ENCODE data around the gene PARD6A. TPM values are rescaled to one million over a fixed set of nuclear protein-coding genes. Genes with fewer than 3 reads are reported as not detected.
A peak's percentile ranks its signal among the peaks of the same experiment; 100 is the strongest.

Gene PARD6A
- total RNA-seq, 2 donors from 2014 or later: 4.6 to 10.3 TPM

GRCh38 chr16:67665598-67665997, 4.8 kb downstream of the PARD6A start:
- Histone ChIP-seq H3K9me3 (no peaks in the 10 kb centered on the region), H3K36me3 (no peaks in the 10 kb centered on the region), H3K9ac (ENCODE audit: low read depth in 2 of 2, low read length in 2 of 2) (peak overlapping the region; percentile 43 to 66), H3K27me3 (no peaks in the 10 kb centered on the region), H3K4me3 (peak overlapping the region; percentile 88), H3K27ac (no peak overlapping the region), H3K4me1 (peaks cover 17% of the 10 kb centered on the region)
- intact Hi-C loops (cut with DNase I): loop anchor here (10.0 kb wide), 1 partner anchor 141 kb away; the partner anchor contains the start of gene RIPOR1
- TF ChIP-seq CTCF (IDR thresholded peaks at IDR 0.05): no peak
- no peak for DNase-seq

- H3K9me3 ChIP-seq: no peaks in the 10 kb centered on the region
- H3K27ac ChIP-seq: peak overlapping the region; percentile 70
- no peak for TF ChIP-seq CTCF (IDR thresholded peaks at IDR 0.05)
- H3K36me3 ChIP-seq: no peaks in the 10 kb centered on the region
- intact Hi-C loops (cut with DNase I): loop anchor here (10.0 kb wide), 1 partner anchor 141 kb away; the partner anchor contains the start of gene RIPOR1
- peak overlapping the region; percentile 43 to 66 for H3K9ac ChIP-seq (ENCODE audit: low read depth in 2 of 2, low read length in 2 of 2)
- H3K4me3 ChIP-seq: peak overlapping the region; percentile 88
- no peaks in the 10 kb centered on the region for H3K27me3 ChIP-seq
- H3K4me1 ChIP-seq: peaks cover 16% of the 10 kb centered on the region
- DNase-seq: no peak
These were observed 5.3 kb downstream of the PARD6A start for GRCh38 chr16:67666032-67666551.

GRCh38 chr16:67666559-67667452, 6.0 kb downstream of the PARD6A start, which contains the start of the genes C16orf86 and ENKD1:
TSS of gene C16orf86 (plus strand) at chr16:67666814. CDS start at chr16:67666971, 157 bp downstream.
TSS of gene ENKD1 (minus strand) at chr16:67666750. CDS start at chr16:67666442, 308 bp downstream.
- H3K9ac ChIP-seq (ENCODE audit: low read depth in 2 of 2, low read length in 2 of 2): peak within 1 kb of the TSS; percentile 55 to 91
- intact Hi-C loops (cut with DNase I): loop anchor here (10.0 kb wide), 1 partner anchor 142 kb away; the partner anchor contains the start of gene RIPOR1
- no peak for TF ChIP-seq CTCF (IDR thresholded peaks at IDR 0.05)

GRCh38 chr16:67667453-67667816, 6.7 kb downstream of the PARD6A start:
- intact Hi-C loops (cut with DNase I): loop anchor here (10.0 kb wide), 1 partner anchor 143 kb away; the partner anchor contains the start of gene RIPOR1
- no peak for TF ChIP-seq CTCF (IDR thresholded peaks at IDR 0.05)
- H3K4me3 ChIP-seq: peak overlapping the region; percentile 88
- H3K9me3 ChIP-seq: no peaks in the 10 kb centered on the region
- peak overlapping the region in 1 of 2 donors; percentile 55 for H3K9ac ChIP-seq (ENCODE audit: low read depth in 2 of 2, low read length in 2 of 2)
- H3K27ac ChIP-seq: peak overlapping the region; percentile 70
- DNase-seq: no peak
- peaks cover 13% of the 10 kb centered on the region for H3K4me1 ChIP-seq
- no peaks in the 10 kb centered on the region for H3K27me3 ChIP-seq
- no peaks in the 10 kb centered on the region for H3K36me3 ChIP-seq

More at GRCh38 chr16:67666559-67667452, 6.0 kb downstream of the PARD6A start, which contains the start of the genes C16orf86 and ENKD1:
- no peaks in the 10 kb centered on the region for H3K27me3 ChIP-seq
- peaks cover 11% of the 10 kb centered on the region for H3K4me1 ChIP-seq
- peak within 1 kb of the TSS; percentile 88 for H3K4me3 ChIP-seq
- H3K27ac ChIP-seq: peak within 1 kb of the TSS; percentile 70
- no peaks in the 10 kb centered on the region for H3K9me3 ChIP-seq
- no peaks in the 10 kb centered on the region for H3K36me3 ChIP-seq
- DNase-seq: peak; percentile 83

GRCh38 chr16:67667817-67668494, 7.2 kb downstream of the PARD6A start:
- peak; percentile 84 for DNase-seq
- peaks cover 19% of the 10 kb centered on the region for H3K4me1 ChIP-seq
- TF ChIP-seq CTCF (IDR thresholded peaks at IDR 0.05): peak; percentile 90
- H3K9ac ChIP-seq (ENCODE audit: low read depth in 2 of 2, low read length in 2 of 2): peak overlapping the region; percentile 6 to 55
- intact Hi-C loops (cut with DNase I): loop anchor here (10.0 kb wide), 1 partner anchor 143 kb away; the partner anchor contains the start of gene RIPOR1
- H3K4me3 ChIP-seq: peak overlapping the region; percentile 88
- no peaks in the 10 kb centered on the region for H3K9me3 ChIP-seq
- H3K36me3 ChIP-seq: no peaks in the 10 kb centered on the region
- no peaks in the 10 kb centered on the region for H3K27me3 ChIP-seq
- peak overlapping the region; percentile 70 for H3K27ac ChIP-seq
